Left ventricle myocardium inferior (tissue), 1 donor: ENCODE data around the gene EPN2. TPM values are rescaled to one million over a fixed set of nuclear protein-coding genes. Genes with fewer than 3 reads are reported as not detected.
A peak's percentile ranks its signal among the peaks of the same experiment; 100 is the strongest.

ENCODE experiments used
- DNase-seq: peaks from one replicate; pipeline ENCODE4 v3.0.0-alpha.2; 2020
- H3K27ac ChIP-seq: fragments of 200-600 bp; replicated peaks from 2 replicates; pipeline ENCODE4 v1.8.0; 2021
- H3K27me3 ChIP-seq: fragments of 200-600 bp; 2 replicates; pipeline ENCODE4 v1.8.0; 2021; ENCODE audit warnings: low read depth
- H3K36me3 ChIP-seq: fragments of 200-600 bp; 2 replicates; pipeline ENCODE4 v1.8.0; 2021
- H3K4me1 ChIP-seq: fragments of 200-600 bp; 2 replicates; pipeline ENCODE4 v1.8.0; 2021
- H3K4me3 ChIP-seq: fragments of 200-600 bp; 2 replicates; pipeline ENCODE4 v1.8.0; 2021; ENCODE audit warnings: mild to moderate bottlenecking, moderate library complexity
- H3K9me3 ChIP-seq: fragments of 200-600 bp; replicated peaks from 2 replicates; pipeline ENCODE4 v1.8.0; 2021
- CTCF ChIP-seq: fragments of 200-600 bp; IDR thresholded peaks from 2 replicates; pipeline ENCODE4 v1.8.0; 2021; ENCODE audit warnings: antibody characterized with exemption, mild to moderate bottlenecking, borderline replicate concordance
- intact Hi-C: fragments of 100-400 bp; cut with micrococcal nuclease; formaldehyde crosslinking; loops from one replicate; pipeline ENCODE4 v1.11.0; 2022
- microRNA-seq: library from miRNA; unstranded; fragments of <30 nt; microRNA quantifications from one replicate; pipeline ENCODE4 v1.2.0, GENCODE V29; 2020
- total RNA-seq: library from RNA; stranded (reverse); fragmentation: NEBNext Ultra II Directional; extraction: Animal tissue kit (Norgen Biotek cat#: 25700); gene quantifications from one replicate; pipeline ENCODE4 v1.2.1, GENCODE V29; 2021
- donor health status: DM: no; HTN: yes; CAD: no; lungs with severe emphysema.

EPN2 gene
- total RNA-seq, 1 donor from 2014 or later = 71.7 TPM

- intact Hi-C loops = no loop called here
- no peak for DNase-seq
- H3K36me3 ChIP-seq = peaks cover 47% of the 10 kb centered on the region
- H3K4me1 ChIP-seq = peaks cover 67% of the 10 kb centered on the region
- no peak for TF ChIP-seq CTCF
- peak overlapping the region; percentile 88 for H3K27ac ChIP-seq
- H3K27me3 ChIP-seq = no peaks in the 10 kb centered on the region
- no peak overlapping the region for H3K4me3 ChIP-seq
- no peaks in the 10 kb centered on the region for H3K9me3 ChIP-seq
These were observed 145.6 kb downstream of the EPN2 start for GRCh38 chr17:19382531-19383444.

- Histone ChIP-seq H3K36me3 (peaks cover 47% of the 10 kb centered on the region), H3K4me1 (peaks cover 72% of the 10 kb centered on the region), H3K9me3 (no peaks in the 10 kb centered on the region), H3K27me3 (no peaks in the 10 kb centered on the region), H3K4me3 (peak overlapping the region; percentile 26), H3K27ac (peak overlapping the region; percentile 88)
- no peak for TF ChIP-seq CTCF
- intact Hi-C loops = no loop called here
- peak; percentile 53 for DNase-seq
These were observed 146.7 kb downstream of the EPN2 start for GRCh38 chr17:19383681-19384470.

GRCh38 chr17:19384723-19385391, 147.7 kb downstream of the EPN2 start:
- TF ChIP-seq CTCF = no peak
- Histone ChIP-seq H3K36me3 (peaks cover 47% of the 10 kb centered on the region), H3K27me3 (no peaks in the 10 kb centered on the region), H3K4me1 (peaks cover 72% of the 10 kb centered on the region), H3K9me3 (no peaks in the 10 kb centered on the region), H3K27ac (peak overlapping the region; percentile 88), H3K4me3 (peak overlapping the region; percentile 61)
- DNase-seq = peak; percentile 89
- intact Hi-C loops = no loop called here

GRCh38 chr17:19385521-19385983, 148.4 kb downstream of the EPN2 start:
- Histone ChIP-seq H3K9me3 (no peaks in the 10 kb centered on the region), H3K4me1 (peaks cover 71% of the 10 kb centered on the region), H3K4me3 (peak overlapping the region; percentile 61), H3K27me3 (no peaks in the 10 kb centered on the region), H3K27ac (peak overlapping the region; percentile 88), H3K36me3 (peaks cover 42% of the 10 kb centered on the region)
- intact Hi-C loops = no loop called here
- TF ChIP-seq CTCF = no peak
- no peak for DNase-seq

Small RNAs within 50 kb of the gene (microRNA-seq; reads per million reads assigned to microRNA genes)
- gene MIR1180 = 83.3 reads per million, percentile 54 among the genes with 10 or more reads in this experiment

Other genes with a start within 250 kb of the EPN2 start
- 2.2 TPM for gene FAM83G, start 232.6 kb upstream of the EPN2 start, total RNA-seq
- gene GRAP, start 190.4 kb upstream of the EPN2 start, total RNA-seq = 1.7 TPM
- gene GRAPL, start 109.8 kb upstream of the EPN2 start, total RNA-seq = 1.5 TPM
- 8.8 TPM for gene B9D1, start 125.4 kb downstream of the EPN2 start, total RNA-seq
- gene MAPK7, start 141.1 kb downstream of the EPN2 start, total RNA-seq = 11.4 TPM
- 65.6 TPM for gene MFAP4, start 149.8 kb downstream of the EPN2 start, total RNA-seq
- 1.6 TPM for gene RNF112, start 173.9 kb downstream of the EPN2 start, total RNA-seq